ENCODE measurements around the gene KCTD17. TPM values are rescaled to one million over a fixed set of nuclear protein-coding genes. Genes with fewer than 3 reads are reported as not detected.
A peak's percentile ranks its signal among the peaks of the same experiment; 100 is the strongest.

Gene KCTD17
- total and polyA plus RNA-seq, 3 experiments from 2014 or later, result 12.9 to 44.8 (median 40.8) TPM

- Histone ChIP-seq H3K4me3 (ENCODE audit: low read length) (no peak overlapping the region), H3K9me3 (ENCODE audit: low read length) (no peaks in the 10 kb centered on the region), H3K36me3 (ENCODE audit: insufficient read depth, low read length) (no peaks in the 10 kb centered on the region), H3K27me3 (ENCODE audit: insufficient read depth, low read length, poor library complexity, severe bottlenecking) (peaks cover 2% of the 10 kb centered on the region), H3K4me1 (ENCODE audit: insufficient read depth, low read length) (no peaks in the 10 kb centered on the region), H3K27ac (ENCODE audit: low read depth, low read length) (no peak overlapping the region)
- peaks cover 0 to 4% (median 0%) of the 10 kb centered on the region in 3 donors for H3K4me1 Mint-ChIP-seq
- POLR2A ChIA-PET, result no interaction called here
- no peaks in the 10 kb centered on the region for H3K36me3 Mint-ChIP-seq
- CTCF ChIA-PET, result interaction anchor here (1.5 to 1.7 kb wide), 2 partner anchors 24 to 27 kb away, joined by 3 to 4 read pairs; partner anchors contain the start of genes MPST and TST
- peak overlapping the region in 1 of 8 donors; percentile 89 for H3K27ac Mint-ChIP-seq
- no peaks in the 10 kb centered on the region for H3K9me3 Mint-ChIP-seq
- no peak for DNase-seq
- H3K4me3 Mint-ChIP-seq, result no peak overlapping the region
- peaks cover 0 to 18% of the 10 kb centered on the region in 2 donors for H3K27me3 Mint-ChIP-seq
Measured at GRCh38 chr22:37043209-37043827, 8.2 kb upstream of the KCTD17 start.

GRCh38 chr22:37043828-37044538 is 7.6 kb upstream of the KCTD17 start:
- ChIA-PET POLR2A (no interaction called here), CTCF (interaction anchor here (1.2 to 1.7 kb wide), 3 partner anchors 25 to 102 kb away, joined by 3 to 4 read pairs (median 3); partner anchors contain the start of genes MPST and TST)
- Mint-ChIP-seq H3K4me1 (peaks cover 0 to 4% (median 0%) of the 10 kb centered on the region in 3 donors), H3K9me3 (no peaks in the 10 kb centered on the region), H3K27me3 (peaks cover 0 to 18% of the 10 kb centered on the region in 2 donors), H3K4me3 (no peak overlapping the region), H3K36me3 (no peaks in the 10 kb centered on the region), H3K27ac (peak overlapping the region in 2 of 8 donors; percentile 38 to 89)
- DNase-seq, result no peak
- H3K4me3 ChIP-seq (ENCODE audit: low read length), result no peak overlapping the region
- peaks cover 2% of the 10 kb centered on the region for H3K27me3 ChIP-seq (ENCODE audit: insufficient read depth, low read length, poor library complexity, severe bottlenecking)
- H3K27ac ChIP-seq (ENCODE audit: low read depth, low read length), result no peak overlapping the region
- no peaks in the 10 kb centered on the region for H3K36me3 ChIP-seq (ENCODE audit: insufficient read depth, low read length)
- no peaks in the 10 kb centered on the region for H3K9me3 ChIP-seq (ENCODE audit: low read length)
- no peaks in the 10 kb centered on the region for H3K4me1 ChIP-seq (ENCODE audit: insufficient read depth, low read length)

DNA sequence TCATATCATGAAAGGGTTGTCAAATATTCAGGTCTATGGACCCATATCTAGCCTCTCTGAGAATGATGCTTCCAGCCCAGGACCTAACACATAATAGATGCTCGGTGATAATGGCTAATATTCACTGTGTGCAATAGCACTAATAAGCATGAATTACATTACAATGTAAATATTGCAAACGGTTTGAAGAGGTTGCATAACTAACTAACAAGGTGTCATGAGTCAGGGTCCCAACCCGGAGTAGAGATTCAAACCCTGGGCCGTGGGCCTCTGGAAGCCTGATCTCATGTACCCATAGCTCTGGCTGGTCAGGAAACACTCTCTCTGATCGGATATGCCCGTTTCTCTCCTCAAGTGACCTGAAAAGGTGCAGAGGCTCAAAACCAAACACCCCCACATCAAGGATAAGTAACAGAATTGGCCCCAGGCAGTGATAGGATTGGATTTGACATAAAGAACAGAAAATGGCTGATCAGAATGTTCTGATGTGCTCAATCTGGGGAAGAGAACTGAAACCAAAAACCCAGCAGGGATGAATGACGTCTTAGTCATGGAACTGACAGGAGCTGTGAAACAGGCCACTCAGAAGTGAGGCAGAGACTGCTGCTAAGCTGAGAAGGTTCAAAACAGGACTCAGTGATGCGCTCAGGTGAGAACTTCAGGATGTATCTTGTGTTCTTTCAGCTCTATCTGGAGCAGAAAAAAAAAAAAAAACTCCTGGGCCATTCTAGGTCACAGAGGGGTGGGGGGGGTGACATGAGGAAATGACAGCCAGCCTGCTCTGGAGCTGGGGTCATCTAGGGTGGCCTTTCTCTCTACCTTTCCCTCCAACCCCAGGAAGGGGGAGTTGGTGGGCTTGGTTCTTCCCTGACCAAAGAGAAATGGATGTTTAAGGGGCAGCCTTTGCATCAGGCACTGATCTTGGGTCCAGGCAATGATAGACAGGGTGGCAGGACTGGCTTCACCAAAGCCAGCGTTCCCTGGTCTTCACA is 6.6 kb upstream of the KCTD17 start:
- H3K9me3 Mint-ChIP-seq, result no peaks in the 10 kb centered on the region
- peak overlapping the region in 2 of 8 donors; percentile 55 to 72 for H3K27ac Mint-ChIP-seq
- no peak for DNase-seq
- H3K4me1 Mint-ChIP-seq, result peaks cover 0 to 4% (median 0%) of the 10 kb centered on the region in 3 donors
- no peaks in the 10 kb centered on the region for H3K4me1 ChIP-seq (ENCODE audit: insufficient read depth, low read length)
- H3K4me3 Mint-ChIP-seq, result peak overlapping the region in 1 of 7 donors; percentile 48
- no peaks in the 10 kb centered on the region for H3K36me3 ChIP-seq (ENCODE audit: insufficient read depth, low read length)
- H3K27me3 Mint-ChIP-seq, result peaks cover 0 to 14% of the 10 kb centered on the region in 2 donors
- no peaks in the 10 kb centered on the region for H3K36me3 Mint-ChIP-seq
- peaks cover 2% of the 10 kb centered on the region for H3K27me3 ChIP-seq (ENCODE audit: insufficient read depth, low read length, poor library complexity, severe bottlenecking)
- H3K27ac ChIP-seq (ENCODE audit: low read depth, low read length), result no peak overlapping the region
- H3K4me3 ChIP-seq (ENCODE audit: low read length), result no peak overlapping the region
- H3K9me3 ChIP-seq (ENCODE audit: low read length), result no peaks in the 10 kb centered on the region
- ChIA-PET POLR2A (no interaction called here), CTCF (interaction anchor here (1.2 to 2.5 kb wide), 3 partner anchors 25 to 155 kb away, joined by 3 to 7 read pairs (median 4); partner anchors contain the start of genes MPST and TST)

GRCh38 chr22:37045958-37046357 is 5.6 kb upstream of the KCTD17 start:
- ChIA-PET POLR2A (no interaction called here), CTCF (interaction anchor here (2.5 kb wide), 1 partner anchor 154 kb away, joined by 7 read pairs; no protein-coding TSS in a partner anchor)
- Histone ChIP-seq H3K27ac (ENCODE audit: low read depth, low read length) (no peak overlapping the region), H3K36me3 (ENCODE audit: insufficient read depth, low read length) (no peaks in the 10 kb centered on the region), H3K27me3 (ENCODE audit: insufficient read depth, low read length, poor library complexity, severe bottlenecking) (peaks cover 2% of the 10 kb centered on the region), H3K9me3 (ENCODE audit: low read length) (no peaks in the 10 kb centered on the region), H3K4me3 (ENCODE audit: low read length) (no peak overlapping the region), H3K4me1 (ENCODE audit: insufficient read depth, low read length) (no peaks in the 10 kb centered on the region)
- Mint-ChIP-seq H3K36me3 (no peaks in the 10 kb centered on the region), H3K27ac (no peak overlapping the region), H3K4me1 (peaks cover 0 to 4% (median under 1%) of the 10 kb centered on the region in 3 donors), H3K27me3 (peaks cover 0 to 6% of the 10 kb centered on the region in 2 donors), H3K9me3 (no peaks in the 10 kb centered on the region), H3K4me3 (no peak overlapping the region)
- DNase-seq, result no peak

- Histone ChIP-seq H3K4me3 (ENCODE audit: low read length) (no peak overlapping the region), H3K36me3 (ENCODE audit: insufficient read depth, low read length) (no peaks in the 10 kb centered on the region), H3K27ac (ENCODE audit: low read depth, low read length) (no peak overlapping the region), H3K4me1 (ENCODE audit: insufficient read depth, low read length) (no peaks in the 10 kb centered on the region), H3K9me3 (ENCODE audit: low read length) (no peaks in the 10 kb centered on the region), H3K27me3 (ENCODE audit: insufficient read depth, low read length, poor library complexity, severe bottlenecking) (peaks cover 2% of the 10 kb centered on the region)
- Mint-ChIP-seq H3K36me3 (no peaks in the 10 kb centered on the region), H3K4me3 (no peak overlapping the region), H3K27ac (no peak overlapping the region), H3K9me3 (no peaks in the 10 kb centered on the region), H3K4me1 (peaks cover 0 to 5% (median 4%) of the 10 kb centered on the region in 3 donors), H3K27me3 (peaks cover 0 to 2% of the 10 kb centered on the region in 2 donors)
- POLR2A ChIA-PET, result no interaction called here
- CTCF ChIA-PET, result interaction anchor here (2.5 kb wide), 1 partner anchor 153 kb away, joined by 7 read pairs; no protein-coding TSS in a partner anchor
- no peak for DNase-seq
Measured at GRCh38 chr22:37046589-37046988, 5.0 kb upstream of the KCTD17 start.

- ChIA-PET POLR2A (no interaction called here), CTCF (interaction anchor here (2.5 kb wide), 1 partner anchor 153 kb away, joined by 7 read pairs; no protein-coding TSS in a partner anchor)
- peaks cover 1% of the 10 kb centered on the region for H3K4me1 ChIP-seq (ENCODE audit: insufficient read depth, low read length)
- H3K27ac ChIP-seq (ENCODE audit: low read depth, low read length), result no peak overlapping the region
- no peak overlapping the region for H3K4me3 Mint-ChIP-seq
- no peaks in the 10 kb centered on the region for H3K9me3 Mint-ChIP-seq
- H3K27me3 Mint-ChIP-seq, result no peaks in the 10 kb centered on the region
- H3K36me3 ChIP-seq (ENCODE audit: insufficient read depth, low read length), result no peaks in the 10 kb centered on the region
- no peaks in the 10 kb centered on the region for H3K36me3 Mint-ChIP-seq
- DNase-seq, result no peak
- H3K27me3 ChIP-seq (ENCODE audit: insufficient read depth, low read length, poor library complexity, severe bottlenecking), result peaks cover 2% of the 10 kb centered on the region
- H3K27ac Mint-ChIP-seq, result no peak overlapping the region
- peaks cover 0 to 5% (median 4%) of the 10 kb centered on the region in 3 donors for H3K4me1 Mint-ChIP-seq
- no peak overlapping the region for H3K4me3 ChIP-seq (ENCODE audit: low read length)
- H3K9me3 ChIP-seq (ENCODE audit: low read length), result no peaks in the 10 kb centered on the region
Measured at GRCh38 chr22:37047006-37047405, 4.5 kb upstream of the KCTD17 start.

- H3K4me3 Mint-ChIP-seq, result no peak overlapping the region
- peaks cover 11 to 15% (median 11%) of the 10 kb centered on the region in 3 donors for H3K4me1 Mint-ChIP-seq
- no peak overlapping the region for H3K27ac Mint-ChIP-seq
- no peaks in the 10 kb centered on the region for H3K36me3 Mint-ChIP-seq
- DNase-seq, result no peak
- no peak overlapping the region for H3K27ac ChIP-seq (ENCODE audit: low read depth, low read length)
- no peaks in the 10 kb centered on the region for H3K9me3 Mint-ChIP-seq
- no peak overlapping the region for H3K4me3 ChIP-seq (ENCODE audit: low read length)
- peaks cover 10% of the 10 kb centered on the region for H3K4me1 ChIP-seq (ENCODE audit: insufficient read depth, low read length)
- H3K27me3 ChIP-seq (ENCODE audit: insufficient read depth, low read length, poor library complexity, severe bottlenecking), result no peaks in the 10 kb centered on the region
- ChIA-PET POLR2A (interaction anchor here (0.6 kb wide), 1 partner anchor 88 kb away, joined by 3 read pairs; no protein-coding TSS in a partner anchor), CTCF (no interaction called here)
- no peaks in the 10 kb centered on the region for H3K27me3 Mint-ChIP-seq
- H3K9me3 ChIP-seq (ENCODE audit: low read length), result no peaks in the 10 kb centered on the region
- H3K36me3 ChIP-seq (ENCODE audit: insufficient read depth, low read length), result no peaks in the 10 kb centered on the region
Measured at GRCh38 chr22:37048133-37048532, 3.4 kb upstream of the KCTD17 start.

All from CD8-positive, alpha-beta memory T cell (primary cell).